HepG2 (cell line): ENCODE data around the gene NFYC. TPM values are rescaled to one million over a fixed set of nuclear protein-coding genes. Genes with fewer than 3 reads are reported as not detected.

ENCODE experiments used
- ATAC-seq: fragments of 200-7000 bp; cut with Tn5 transposase; 3 replicates; pipeline ENCODE4 v1.9.1; 2020; ENCODE audit warnings: mild to moderate bottlenecking, moderate library complexity
- BruUV-seq: library from RNA; stranded (reverse); fragments of 400-500 nt; replicated peaks from 2 replicates; lab custom pipeline; 2021; lab: Mats Ljungman, UMichigan
- CTCF ChIA-PET: fragments of 300-600 bp; formaldehyde crosslinking; extraction: SDS; loops from one replicate; lab custom pipeline; 2021; ENCODE audit warnings: low total read pairs, inconsistent platforms, low intra/inter-chr PET ratio; lab: Yijun Ruan, JAX
- POLR2A ChIA-PET: fragments of 350-600 bp; sonication (Branson Sonifier 250); formaldehyde crosslinking; loops from one replicate; lab custom pipeline; 2020; ENCODE audit warnings: antibody characterized with exemption, inconsistent platforms; lab: Yijun Ruan, JAX
- DNase-seq: peaks from one replicate; pipeline ENCODE4 v3.0.0-alpha.2; 2015; ENCODE audit warnings: low spot score
- FAIRE-seq: peaks from 3 replicates; lab custom pipeline; 2011; peaks lifted over from hg19 to GRCh38; lab: Jason Lieb, UNC
- H2AFZ ChIP-seq: one replicate; pipeline ENCODE4 v1.6.1; 2011; ENCODE audit warnings: low read length, inconsistent platforms
- H3K27ac ChIP-seq: fragments of 300-600 bp; 3 replicates; pipeline ENCODE4 v1.8.0; 2011; ENCODE audit warnings: mixed run types, mild to moderate bottlenecking, mixed read lengths, low read length, inconsistent platforms; ENCODE audit not compliant: insufficient read depth; ENCODE audit errors: extremely low read length
- H3K27me3 ChIP-seq, 2 experiments: fragments of 200-600 bp in 1 of 2; 2 replicates in 1 of 2; 3 replicates in 1 of 2; pipeline versions ENCODE4 v1.6.0 to v1.8.0; 2011; ENCODE audit warnings: low read length in 2 of 2, mild to moderate bottlenecking in 2 of 2, moderate library complexity in 2 of 2, inconsistent platforms in 1 of 2; ENCODE audit not compliant: insufficient read depth in 2 of 2, control insufficient read depth in 1 of 2
- H3K36me3 ChIP-seq, 2 experiments: fragments of 200-600 bp in 1 of 2; replicated peaks in 1 of 2; 2 replicates in 1 of 2; 3 replicates in 1 of 2; pipeline versions ENCODE4 v1.5.1 to v1.8.0; 2011; ENCODE audit warnings: low read length in 2 of 2, inconsistent platforms in 1 of 2; ENCODE audit not compliant: insufficient read depth in 2 of 2, control insufficient read depth in 1 of 2
- H3K4me1 ChIP-seq: 2 replicates; pipeline ENCODE4 v1.5.1; 2012; ENCODE audit warnings: low read length, inconsistent platforms; ENCODE audit not compliant: insufficient read depth
- H3K4me2 ChIP-seq: 2 replicates; pipeline ENCODE4 v1.6.0; 2011; ENCODE audit warnings: low read depth, low read length, inconsistent platforms
- H3K4me3 ChIP-seq, 3 experiments: fragments of 200-600 bp in 1 of 3; sonication (generic), shearing (Covaris generic) in 1 of 3; replicated peaks in 1 of 3; 2 replicates each; pipeline ENCODE4 v1.5.1; 2011 to 2016; ENCODE audit warnings: low read length in 3 of 3, inconsistent platforms in 2 of 3, low read depth in 2 of 3, mild to moderate bottlenecking in 2 of 3, control low read depth in 1 of 3, mixed read lengths in 1 of 3; ENCODE audit not compliant: insufficient read depth in 1 of 3
- H3K79me2 ChIP-seq: one replicate; pipeline ENCODE4 v1.6.1; 2011; ENCODE audit warnings: low read length, inconsistent platforms; ENCODE audit not compliant: insufficient read depth
- H3K9ac ChIP-seq: 2 replicates; pipeline ENCODE4 v1.6.0; 2011; ENCODE audit warnings: mild to moderate bottlenecking, low read depth, low read length, inconsistent platforms; ENCODE audit not compliant: insufficient read depth
- H3K9me3 ChIP-seq: 2 replicates; pipeline ENCODE4 v1.5.1; 2012; ENCODE audit warnings: mild to moderate bottlenecking, low read length
- H4K20me1 ChIP-seq: 2 replicates; pipeline ENCODE4 v1.6.0; 2011; ENCODE audit warnings: inconsistent platforms, mild to moderate bottlenecking, low read length, moderate library complexity; ENCODE audit not compliant: insufficient read depth
- ADNP ChIP-seq: sonication (generic); formaldehyde crosslinking; IDR thresholded peaks from 2 replicates; pipeline ENCODE4 v1.4.0; 2020; ENCODE audit warnings: missing genetic modification reagents
- CTCF ChIP-seq: sonication (generic); formaldehyde crosslinking; IDR thresholded peaks from 2 replicates; pipeline ENCODE4 v1.5.0; 2020; ENCODE audit warnings: mild to moderate bottlenecking, missing genetic modification reagents, moderate library complexity
- FOXM1 ChIP-seq: sonication (generic); formaldehyde crosslinking; IDR thresholded peaks from 2 replicates; pipeline ENCODE4 v1.5.0; 2020; ENCODE audit warnings: missing genetic modification reagents
- JARID2 ChIP-seq: sonication (generic); formaldehyde crosslinking; IDR thresholded peaks from 2 replicates; pipeline ENCODE4 v1.8.1; 2023; ENCODE audit warnings: missing genetic modification reagents, inconsistent platforms; ENCODE audit not compliant: insufficient replicate concordance
- MED8 ChIP-seq: sonication (generic); formaldehyde crosslinking; IDR thresholded peaks from 2 replicates; pipeline ENCODE4 v1.8.1; 2023; ENCODE audit warnings: mild to moderate bottlenecking, missing genetic modification reagents; ENCODE audit not compliant: insufficient replicate concordance
- RAD21 ChIP-seq: fragments of 450-650 bp; formaldehyde crosslinking; IDR thresholded peaks from 2 replicates; pipeline ENCODE4 v1.5.0; 2020; ENCODE audit warnings: mild to moderate bottlenecking
- RARA ChIP-seq: IDR thresholded peaks from 2 replicates; pipeline ENCODE4 v1.6.1; 2016; ENCODE audit warnings: missing genetic modification reagents, missing compliant biosample characterization
- STAG1 ChIP-seq: sonication (generic); formaldehyde crosslinking; IDR thresholded peaks from 2 replicates; pipeline ENCODE4 v1.4.0; 2020; ENCODE audit warnings: missing genetic modification reagents
- ZHX1 ChIP-seq: sonication (generic); formaldehyde crosslinking; IDR thresholded peaks from 2 replicates; pipeline ENCODE4 v1.8.1; 2022; ENCODE audit warnings: low read depth, mild to moderate bottlenecking, missing genetic modification reagents
- ZNF17 ChIP-seq: sonication (generic); formaldehyde crosslinking; IDR thresholded peaks from 2 replicates; pipeline ENCODE4 v1.5.0; 2020; ENCODE audit warnings: mild to moderate bottlenecking, missing genetic modification reagents
- ZNF224 ChIP-seq: sonication (generic); formaldehyde crosslinking; IDR thresholded peaks from 2 replicates; pipeline ENCODE4 v1.5.0; 2020; ENCODE audit warnings: mild to moderate bottlenecking, missing genetic modification reagents
- ZNF34 ChIP-seq: sonication (generic); formaldehyde crosslinking; IDR thresholded peaks from 2 replicates; pipeline ENCODE4 v1.4.0; 2020; ENCODE audit warnings: mild to moderate bottlenecking, missing genetic modification reagents, borderline replicate concordance
- WGBS: methylation state at CpG from one replicate; pipeline ENCODE4 v1.1.6; 2017; ENCODE audit warnings: low lambda C conversion rate; 5-methylcytosine and 5-hydroxymethylcytosine counted together
- in situ Hi-C: cut with HindIII; loops from 2 replicates; pipeline ENCODE4 v1.10.0; 2017; ENCODE audit warnings: low pct_unique_long_range_greater_than_20kb; ENCODE audit not compliant: extremely low pct_ligation_motif_present
- intact Hi-C: fragments of 100-400 bp; cut with micrococcal nuclease; formaldehyde crosslinking; loops from one replicate; pipeline ENCODE4 v1.10.0; 2022; ENCODE audit not compliant: unreplicated experiment
- polyA plus RNA-seq, 8 experiments: library from polyadenylated mRNA; depleted of rRNA in 3 of 8; stranded (reverse) in 7 of 8; unstranded in 1 of 8; fragments of >200 nt; fragmentation: Illumina TruSeq in 4 of 8; extraction: Trizol in 4 of 8; gene quantifications; 2 replicates each; pipeline versions ENCODE4 v1.2.1 to v1.2.3, GENCODE V29; 2011 to 2016; ENCODE audit warnings: low read depth in 4 of 8, missing spikeins in 1 of 8, mixed read lengths in 1 of 8; ENCODE audit not compliant: insufficient read depth in 1 of 8
- total RNA-seq, 5 experiments: library from RNA; depleted of rRNA; stranded (reverse); fragments of >200 nt; fragmentation: Illumina TruSeq; extraction: Trizol; gene quantifications; 2 replicates each; pipeline ENCODE4 v1.2.3, GENCODE V29; 2016; ENCODE audit warnings: low read depth in 1 of 5

The NFYC gene
- total and polyA plus RNA-seq, 2 of the 13 experiments (the other 11 are each of a cell fraction or from before 2014, with no cell fraction given): 33.9 to 73.7 TPM

- TF ChIP-seq ZHX1 (CRISPR knock-in tag): no peak
- no peak for TF ChIP-seq RARA
- no peak for TF ChIP-seq JARID2 (CRISPR knock-in tag)
Measured at GRCh38 chr1:40649592-40649930, 41.9 kb upstream of the NFYC start (continued).

GRCh38 chr1:40650075-40650474, 41.4 kb upstream of the NFYC start:
- no TSS peak for BruUV-seq
- 0% methylated on average over 1 of the region's 4 CpGs for WGBS
- no peaks in the 10 kb centered on the region for H3K36me3 ChIP-seq
- no peak overlapping the region for H3K4me3 ChIP-seq
- in situ Hi-C loops: no loop called here
- intact Hi-C loops: no loop called here
- H4K20me1 ChIP-seq: no peaks in the 10 kb centered on the region
- H3K9ac ChIP-seq: no peak overlapping the region
- CTCF ChIA-PET: no interaction called here
- TF ChIP-seq ZNF34 (CRISPR knock-in tag) (no peak), ZNF17 (no peak), JARID2 (CRISPR knock-in tag) (no peak), FOXM1 (CRISPR knock-in tag) (no peak), ADNP (CRISPR knock-in tag) (no peak), CTCF (CRISPR knock-in tag) (peak; percentile 69), RAD21 (CRISPR knock-in tag) (peak; percentile 44; the same call in 1 of the 2 replicates), MED8 (CRISPR knock-in tag) (no peak), STAG1 (CRISPR knock-in tag) (peak; percentile 49), ZNF224 (CRISPR knock-in tag) (no peak)
- peak; percentile 82 for ATAC-seq
- no peaks in the 10 kb centered on the region for H3K9me3 ChIP-seq
- no peaks in the 10 kb centered on the region for H3K27me3 ChIP-seq
- peak; percentile 18 for DNase-seq
- no peak for FAIRE-seq
- H2AFZ ChIP-seq: no peak overlapping the region
- POLR2A ChIA-PET: no interaction called here
- H3K4me1 ChIP-seq: peaks cover 16% of the 10 kb centered on the region
- no peaks in the 10 kb centered on the region for H3K79me2 ChIP-seq
- no peak overlapping the region for H3K27ac ChIP-seq
- no peak overlapping the region for H3K4me2 ChIP-seq
